NOMO-1 treated with dmso at 0.1 percent for 144 hours (cell line): ENCODE results near the gene DLX3.

Experiments used
- DNase-seq: peaks from one replicate; lab custom pipeline; 2025; ENCODE audit not compliant: unreplicated experiment; lab: John Stamatoyannopoulos, UW

Gene DLX3

GRCh38 chr17:49992933-49993422, 2.0 kb downstream of the DLX3 start:
- no peak for DNase-seq

GRCh38 chr17:49992191-49992932, 2.7 kb downstream of the DLX3 start:
- DNase-seq: no peak

DNA sequence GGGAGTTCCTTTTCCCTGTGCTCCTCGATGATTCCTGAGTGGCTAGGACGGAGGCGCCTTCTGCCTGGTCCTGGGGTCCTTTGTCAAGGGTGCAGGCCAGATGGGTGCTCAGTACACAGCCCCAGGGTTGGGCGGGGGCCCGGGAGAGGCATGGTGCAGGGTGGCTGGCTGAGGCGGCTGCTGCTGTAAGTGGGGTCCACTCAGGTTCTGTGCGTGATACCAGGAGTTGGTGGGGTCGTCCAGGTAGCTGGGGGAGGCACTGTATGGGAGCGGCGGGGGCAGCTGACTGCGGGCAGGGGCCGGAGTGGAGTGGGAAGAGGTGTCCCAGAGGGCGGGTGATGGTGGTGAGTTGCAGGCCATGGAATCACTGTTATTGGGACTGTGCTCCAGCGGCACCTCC, 3.6 kb downstream of the DLX3 start:
- no peak for DNase-seq

DNA sequence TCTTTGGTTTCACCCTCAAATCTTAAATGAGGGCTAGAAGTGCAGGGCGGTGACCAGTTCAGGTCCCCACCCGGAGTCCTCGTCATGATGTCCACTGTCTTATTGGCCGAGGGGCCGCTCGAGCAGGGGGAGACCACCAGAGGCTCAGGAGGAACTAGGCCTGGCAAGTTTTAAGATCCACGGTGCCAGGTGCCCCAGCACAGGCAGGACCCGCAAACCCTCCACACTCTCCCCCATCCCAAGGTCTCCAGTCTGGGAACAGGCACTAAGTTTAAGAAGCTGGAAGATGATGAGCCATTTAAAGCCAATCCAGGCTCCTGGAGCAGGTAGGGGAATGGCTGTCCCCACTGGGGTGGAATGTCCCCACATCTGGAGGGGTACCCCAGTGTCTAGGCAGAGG, 4.1 kb downstream of the DLX3 start:
- DNase-seq: no peak

- no peak for DNase-seq
Observed at GRCh38 chr17:49990331-49990730, 4.7 kb downstream of the DLX3 start.

DNA sequence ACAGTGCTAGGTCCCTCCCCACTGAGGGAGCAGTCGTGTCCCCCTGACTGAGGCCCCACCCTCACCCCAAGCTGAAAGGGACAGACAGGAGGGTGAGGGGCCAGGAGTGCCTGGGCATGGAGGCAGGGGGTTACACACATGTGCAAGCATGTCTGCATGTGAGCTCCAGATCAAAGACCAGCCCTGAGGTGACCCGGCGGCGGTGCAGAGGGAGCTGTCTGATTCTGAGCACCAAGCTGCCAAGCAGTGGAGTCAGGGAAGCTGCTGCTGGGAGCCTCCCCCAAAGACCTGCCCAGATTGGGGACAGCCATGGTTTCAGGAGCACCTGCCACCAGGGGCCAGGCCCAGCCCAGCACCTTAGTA, 5.5 kb downstream of the DLX3 start:
- DNase-seq: no peak

DNA sequence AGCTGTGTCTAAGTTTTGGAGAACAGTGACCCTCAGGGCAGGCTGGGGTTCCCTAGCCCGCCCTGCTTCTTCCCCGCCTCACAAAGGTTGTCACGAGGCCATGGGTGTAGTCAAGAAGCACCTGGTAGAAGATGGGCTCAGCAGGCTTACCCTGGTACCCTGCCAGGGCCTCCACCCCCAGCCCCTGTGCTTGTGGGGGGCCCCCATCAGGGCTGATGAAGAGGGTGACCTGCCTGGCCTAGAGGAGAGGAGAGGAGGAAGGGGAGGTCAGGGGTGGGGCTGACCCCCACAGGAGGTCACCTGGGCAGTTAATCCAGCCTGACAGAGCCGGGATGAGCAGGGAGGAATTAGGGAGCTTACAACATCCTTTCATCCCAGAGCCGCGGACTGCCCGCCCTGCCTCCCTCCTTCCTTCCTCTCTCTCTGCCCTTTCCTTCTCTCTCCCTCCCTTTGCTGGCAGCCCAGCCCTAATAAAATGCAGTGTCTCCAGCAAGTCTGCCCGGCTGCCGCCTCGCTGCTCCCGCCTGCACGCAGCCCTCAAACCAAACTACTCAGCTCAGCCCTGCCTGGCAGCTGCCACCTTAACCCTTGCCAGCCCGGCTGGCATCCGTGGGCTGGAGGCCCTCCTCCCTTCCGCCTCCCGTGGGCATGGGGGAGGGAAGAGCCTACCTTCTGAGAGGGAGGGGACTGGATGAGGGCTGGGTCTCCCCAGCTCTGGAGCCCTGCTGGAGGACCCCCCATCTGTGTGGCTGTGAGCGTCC, 7.2 kb downstream of the DLX3 start:
- no peak for DNase-seq

GRCh38 chr17:49987290-49987585, 7.8 kb downstream of the DLX3 start:
- DNase-seq: no peak

DNA sequence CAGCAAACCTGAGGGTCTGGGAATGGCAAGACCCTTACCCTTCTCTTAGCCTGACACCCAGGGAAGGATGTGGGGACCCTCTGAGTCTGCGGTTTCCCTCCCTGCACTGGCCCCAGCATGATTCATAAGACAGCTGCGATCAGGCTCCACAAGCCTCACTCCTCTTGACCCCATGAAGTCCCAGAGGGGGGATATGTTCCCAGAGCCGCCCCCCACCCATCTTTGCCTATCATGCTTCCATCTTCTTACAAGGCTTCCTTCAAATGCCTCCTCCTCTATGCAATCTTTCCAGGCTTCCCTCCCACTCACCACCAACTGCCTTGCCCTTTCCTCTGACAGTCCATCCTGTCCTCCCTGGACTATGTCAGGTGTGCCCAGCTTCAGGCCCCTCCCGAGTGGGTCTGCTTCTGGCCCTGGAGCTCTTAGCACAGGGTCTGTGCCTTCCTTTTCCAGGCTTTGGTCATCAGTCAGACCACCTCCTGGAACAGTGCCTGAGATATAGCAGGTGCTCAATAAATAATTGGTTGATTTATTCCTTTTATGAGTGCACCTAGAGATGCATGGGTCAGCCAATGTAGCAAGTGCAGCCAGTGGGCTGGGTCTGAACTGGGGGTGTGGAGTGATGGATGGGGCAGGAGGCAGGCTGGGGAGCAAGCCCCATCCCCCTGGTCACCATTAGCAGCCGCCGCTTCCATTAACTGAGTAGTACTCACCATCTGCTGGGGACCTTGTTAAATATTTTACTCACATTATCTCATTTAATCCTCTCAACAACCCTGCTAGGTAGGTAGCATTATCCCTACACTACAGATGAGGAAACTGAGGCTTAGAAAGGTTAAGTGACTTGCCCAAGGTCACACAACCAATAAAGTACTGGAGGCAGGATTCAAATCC, 8.4 kb downstream of the DLX3 start:
- DNase-seq: no peak

DNA sequence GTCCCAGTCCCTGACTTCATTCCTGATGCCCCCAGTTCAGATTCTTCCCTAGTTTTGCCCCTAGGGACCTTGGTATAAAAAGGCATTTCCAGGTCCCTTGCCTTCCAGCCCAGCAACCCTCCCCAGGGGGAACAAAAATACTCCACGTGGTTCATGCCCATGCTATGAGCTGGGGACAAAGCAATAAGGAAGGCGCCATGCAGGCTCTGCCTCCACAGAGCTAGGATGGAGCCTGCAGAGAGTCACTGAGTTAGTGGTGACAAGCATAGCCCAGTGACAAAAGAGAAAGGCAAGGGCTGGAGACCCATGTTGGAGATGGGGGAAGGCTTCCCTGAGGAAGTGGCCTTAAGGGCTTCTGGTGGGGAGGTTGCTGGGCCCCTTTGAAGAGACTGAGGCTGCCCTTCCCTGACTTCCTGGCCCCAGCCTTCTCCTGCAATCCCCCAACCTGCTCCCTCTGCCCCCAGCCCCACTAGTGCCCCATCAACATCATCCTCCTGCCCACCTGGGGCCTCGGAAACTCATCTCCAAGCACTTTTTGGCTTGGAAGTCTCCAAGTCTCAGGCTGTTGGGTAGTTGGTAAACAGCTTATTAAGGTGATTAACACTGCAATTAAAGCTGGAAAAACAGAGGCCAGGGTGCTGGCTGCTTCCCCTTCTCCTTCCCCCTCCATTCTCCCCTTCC, 9.6 kb downstream of the DLX3 start:
- DNase-seq: no peak

DNA sequence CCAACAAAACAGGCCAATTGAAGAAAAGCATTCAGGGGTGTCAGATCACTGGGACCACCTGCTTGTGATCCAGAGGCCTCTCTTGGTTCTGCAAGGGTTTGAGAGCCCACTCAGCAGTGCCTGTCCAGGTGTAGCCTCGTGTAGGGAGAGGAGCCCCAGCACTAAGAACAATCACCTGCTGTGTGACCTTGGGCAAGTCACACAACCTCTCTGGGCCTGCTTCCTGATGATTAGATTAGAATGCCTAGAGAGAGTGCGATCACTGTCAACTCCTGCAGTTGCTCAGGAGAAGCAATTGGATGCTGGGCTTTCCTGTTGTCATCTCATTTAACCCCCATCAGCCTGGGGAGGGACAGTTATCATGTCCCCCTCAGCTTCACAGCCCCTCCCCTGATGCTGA, 10.2 kb downstream of the DLX3 start:
- DNase-seq: no peak

DNA sequence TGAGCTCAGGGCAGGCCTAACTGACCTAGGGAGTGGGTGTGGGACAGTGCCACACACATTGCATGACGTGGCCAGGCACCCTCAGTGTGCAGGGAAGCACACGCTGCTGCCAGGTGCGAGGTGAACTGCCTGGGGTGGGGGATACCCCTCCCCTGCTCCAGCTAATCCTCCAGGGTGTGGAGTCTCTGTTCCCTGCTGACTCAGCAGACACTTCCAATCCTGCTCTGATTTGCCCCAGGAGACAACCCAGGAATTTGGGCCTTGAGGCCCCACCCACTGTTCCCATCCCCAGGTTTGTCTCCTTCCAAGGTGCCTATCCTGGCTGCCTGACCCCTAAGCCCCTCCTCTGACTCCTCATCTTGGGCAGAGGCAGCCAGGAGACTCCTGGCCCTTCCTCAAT, 10.7 kb downstream of the DLX3 start:
- no peak for DNase-seq

- no peak for DNase-seq
Observed at GRCh38 chr17:49980703-49981197, 14.3 kb downstream of the DLX3 start.

DNA sequence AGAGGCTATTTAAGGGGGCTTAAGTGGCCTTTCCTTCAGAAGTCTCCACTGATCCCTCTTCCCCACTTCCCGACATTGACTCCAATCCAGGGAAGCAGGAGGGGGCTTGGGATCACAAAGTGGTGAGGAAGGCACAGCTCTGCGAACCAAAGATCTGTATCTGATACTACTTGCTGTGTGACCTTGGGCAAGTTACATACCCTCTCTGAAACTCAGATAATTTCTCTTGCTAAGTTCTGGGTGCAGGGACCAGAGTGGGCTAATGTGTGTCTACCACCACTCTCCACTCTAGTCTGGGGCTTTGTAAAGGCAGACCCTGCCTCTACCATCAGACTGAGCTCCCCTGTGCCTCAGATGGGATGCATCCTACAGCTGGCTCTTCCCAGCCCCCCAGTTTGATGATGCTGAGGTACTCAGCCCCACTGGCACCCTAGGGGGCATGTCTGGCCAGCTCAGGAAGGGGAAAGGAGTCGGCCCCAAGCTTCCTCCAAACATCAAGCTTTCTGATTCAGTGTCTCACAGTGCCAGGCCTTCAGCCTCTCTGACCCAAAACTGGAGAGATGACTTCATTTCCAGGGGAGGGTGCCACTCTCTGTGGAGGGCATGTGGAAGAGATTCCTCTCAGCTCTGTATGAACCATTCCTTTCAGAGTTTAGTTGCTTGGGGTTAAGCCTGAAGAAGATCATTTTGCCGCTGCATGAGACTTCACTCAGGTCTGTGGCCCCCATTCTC, 15.1 kb downstream of the DLX3 start:
- no peak for DNase-seq

DNA sequence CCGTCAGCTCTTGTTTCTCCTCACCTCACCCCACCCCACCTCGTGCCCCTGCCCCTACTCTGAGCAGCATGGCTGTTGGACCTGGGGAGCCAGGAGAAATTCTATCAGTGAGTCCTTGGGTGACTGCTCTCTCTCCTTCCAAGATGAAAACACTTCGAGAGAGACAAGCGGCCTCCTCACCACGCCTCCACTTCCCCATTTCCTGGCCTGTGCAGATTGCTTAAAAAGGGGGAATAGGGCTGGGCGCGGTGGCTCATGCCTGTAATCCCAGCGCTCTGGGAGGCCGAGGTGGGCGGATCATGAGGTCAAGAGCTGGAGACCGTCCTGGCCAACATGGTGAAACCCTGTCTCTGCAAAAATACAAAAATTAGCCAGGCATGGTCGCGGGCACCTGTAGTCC, 16.5 kb downstream of the DLX3 start:
- peak; percentile 49 for DNase-seq

- DNase-seq: no peak
Observed at GRCh38 chr17:49977463-49978389, 17.3 kb downstream of the DLX3 start.

GRCh38 chr17:49976828-49977202, 18.2 kb downstream of the DLX3 start:
- no peak for DNase-seq

DNA sequence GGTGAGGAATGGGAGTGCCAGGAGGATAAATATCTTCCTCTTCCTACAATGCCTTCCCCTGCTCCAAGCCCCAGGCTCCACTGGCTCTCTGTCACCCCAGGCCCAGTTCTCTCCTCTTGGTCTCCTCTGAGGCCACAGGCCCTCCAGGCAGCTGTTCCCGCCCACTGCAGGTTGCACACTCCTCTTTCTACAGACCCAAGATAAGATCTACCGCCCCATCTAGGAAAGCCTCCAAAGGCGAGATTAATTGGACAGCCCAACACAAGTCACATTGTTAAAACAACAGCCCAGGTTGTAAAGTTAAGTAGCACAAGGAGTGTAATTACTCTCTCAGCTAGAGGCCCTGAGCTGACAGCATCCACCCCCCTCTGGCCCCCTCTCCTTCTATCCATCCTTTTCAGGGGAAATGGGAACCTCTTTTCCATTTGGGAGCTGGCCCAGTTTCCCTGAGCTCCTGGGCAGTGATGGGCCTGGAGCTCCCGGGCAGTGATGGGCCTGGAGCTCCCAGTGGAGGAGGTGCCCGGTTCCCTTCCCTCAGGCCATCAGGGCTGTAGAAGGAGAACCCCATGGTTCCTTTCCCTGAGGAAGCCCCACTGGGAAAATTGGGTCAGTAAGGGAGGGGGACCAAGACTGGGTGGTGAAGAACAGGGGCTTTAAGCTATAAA, 18.7 kb downstream of the DLX3 start:
- DNase-seq: no peak

DNA sequence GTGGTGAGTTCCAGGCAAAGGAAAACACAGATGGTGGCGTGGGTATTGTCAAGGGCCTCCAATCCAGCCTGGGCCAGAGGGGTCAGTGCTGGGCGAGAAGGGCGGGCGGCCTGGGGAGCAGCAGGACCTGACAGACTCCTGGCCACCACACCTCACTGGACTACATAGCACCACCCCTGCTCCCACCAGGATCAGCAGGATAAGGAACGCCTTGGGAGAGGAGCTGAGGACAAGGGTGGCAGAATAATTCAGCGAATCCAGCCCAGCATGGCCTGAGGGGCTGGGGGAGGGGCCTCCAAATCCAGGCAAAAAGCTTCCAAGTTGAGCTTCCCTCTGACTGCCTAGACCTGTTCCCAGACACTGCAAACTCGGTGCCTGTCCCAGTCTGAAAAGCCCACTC, 19.5 kb downstream of the DLX3 start:
- no peak for DNase-seq
